GM12801 (cell line): ENCODE results near the gene CACNA1D.

Experiments used
- CTCF ChIP-seq: IDR thresholded peaks from one replicate; pipeline ENCODE4 v1.5.1; 2011; ENCODE audit warnings: control low read depth; ENCODE audit not compliant: insufficient read length; ENCODE audit errors: extremely low read depth

Gene CACNA1D

DNA sequence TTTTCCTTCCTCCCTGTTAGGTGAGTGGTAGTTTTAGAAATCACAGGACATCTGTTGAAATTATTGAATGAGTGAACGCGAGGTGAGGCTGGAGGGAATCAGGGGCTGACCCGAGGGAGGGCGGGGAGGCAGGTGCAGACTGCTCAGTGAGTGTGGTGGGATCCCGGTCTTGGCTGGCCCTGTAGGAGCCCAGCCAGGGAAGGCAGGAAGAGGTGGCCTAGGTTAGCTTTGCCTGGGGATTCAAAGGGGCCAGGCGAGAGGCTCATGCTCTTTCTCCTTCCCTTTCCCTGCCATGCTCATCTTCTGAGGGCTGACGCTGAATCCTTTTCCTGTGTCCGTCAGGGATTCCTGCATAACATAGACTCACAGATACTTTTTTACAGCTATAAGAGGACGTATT lies 15.1 kb downstream of the CACNA1D start:
- TF ChIP-seq CTCF = no peak

DNA sequence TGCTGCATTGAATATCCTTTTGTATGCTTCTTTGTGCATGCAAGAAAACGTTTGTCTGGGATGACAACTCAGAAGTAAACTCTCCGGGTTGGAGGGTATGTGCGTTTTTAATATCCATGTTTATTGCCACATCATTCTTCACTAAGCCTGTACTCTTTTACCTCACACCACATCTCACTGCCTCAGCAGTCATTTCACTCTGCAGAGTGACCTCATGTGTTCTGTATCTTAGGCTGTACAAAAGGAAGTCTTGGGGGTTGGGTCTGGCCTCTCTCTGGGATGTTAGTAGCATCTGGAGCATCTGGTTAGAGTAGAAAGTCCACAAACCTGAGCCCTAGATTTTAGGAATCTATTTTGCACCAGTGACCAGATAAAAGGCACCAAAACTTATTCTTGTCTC lies 16.1 kb downstream of the CACNA1D start:
- no peak for TF ChIP-seq CTCF

DNA sequence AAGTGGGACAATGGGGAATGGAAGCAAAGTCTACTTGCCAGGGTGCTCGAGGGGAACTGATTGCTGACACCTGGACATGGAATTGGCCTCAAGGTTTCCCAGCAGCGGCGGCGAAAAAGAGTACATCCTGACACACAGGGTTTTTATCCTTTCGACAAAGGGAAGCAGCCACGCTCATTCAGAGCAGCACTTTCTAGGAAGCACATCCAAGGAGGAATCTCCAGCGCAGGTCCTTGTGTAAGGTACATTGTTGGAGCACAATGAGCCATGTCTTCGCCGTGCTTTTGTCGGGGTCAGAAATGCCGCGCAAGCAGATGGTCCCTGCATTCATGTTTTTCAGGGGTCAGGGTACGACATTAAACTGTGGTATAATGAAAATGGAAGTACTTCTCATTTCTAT lies 16.8 kb downstream of the CACNA1D start:
- TF ChIP-seq CTCF = no peak

DNA sequence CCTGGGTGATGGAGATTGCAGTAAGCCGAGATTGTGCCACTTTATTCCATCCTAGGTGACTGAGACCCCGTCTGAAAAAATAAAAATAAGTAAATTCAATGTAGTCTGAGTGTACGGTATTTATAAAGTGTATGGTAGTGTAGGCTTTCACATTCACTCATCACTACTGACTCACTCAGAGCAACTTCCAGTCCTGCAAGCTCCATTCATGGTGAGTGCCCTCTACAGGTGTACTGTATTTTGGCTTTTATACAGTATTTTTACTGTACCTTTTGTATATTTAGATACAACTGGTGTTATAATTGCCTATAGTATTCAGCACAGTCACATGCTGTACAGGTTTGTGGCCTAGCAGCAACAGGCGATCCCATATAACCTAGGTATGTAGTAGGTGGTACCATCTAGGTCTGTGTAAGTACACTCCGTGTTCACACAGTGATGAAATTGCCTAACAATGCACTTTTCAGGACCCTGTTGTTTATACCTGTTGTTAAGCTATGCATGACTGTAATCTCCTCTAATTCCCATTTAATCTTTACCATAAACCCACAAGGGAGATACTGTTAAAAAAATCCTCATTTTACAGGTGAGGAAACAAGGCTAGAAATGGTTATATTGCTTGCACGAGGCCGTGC lies 19.3 kb downstream of the CACNA1D start:
- no peak for TF ChIP-seq CTCF

DNA sequence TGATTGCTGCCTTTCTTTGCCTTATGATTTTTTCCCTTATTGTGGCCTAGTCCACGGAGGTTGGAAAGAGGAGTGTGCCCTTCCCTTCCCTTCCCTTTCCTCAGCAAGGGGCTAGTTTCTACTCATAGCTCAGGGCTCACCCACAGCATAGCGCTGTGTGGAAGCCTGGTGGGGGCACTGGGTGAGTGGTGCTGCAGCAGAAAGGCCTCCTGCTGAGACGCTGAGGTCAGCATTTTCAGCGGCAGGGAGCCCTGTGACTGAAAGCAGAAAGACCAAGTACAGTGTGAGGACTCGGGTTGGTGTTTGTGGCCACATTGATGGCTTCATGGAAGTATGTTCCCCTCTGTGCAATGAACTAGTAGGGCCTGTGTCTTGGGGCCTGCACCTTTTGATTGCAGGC lies 21.9 kb downstream of the CACNA1D start:
- no peak for TF ChIP-seq CTCF

DNA sequence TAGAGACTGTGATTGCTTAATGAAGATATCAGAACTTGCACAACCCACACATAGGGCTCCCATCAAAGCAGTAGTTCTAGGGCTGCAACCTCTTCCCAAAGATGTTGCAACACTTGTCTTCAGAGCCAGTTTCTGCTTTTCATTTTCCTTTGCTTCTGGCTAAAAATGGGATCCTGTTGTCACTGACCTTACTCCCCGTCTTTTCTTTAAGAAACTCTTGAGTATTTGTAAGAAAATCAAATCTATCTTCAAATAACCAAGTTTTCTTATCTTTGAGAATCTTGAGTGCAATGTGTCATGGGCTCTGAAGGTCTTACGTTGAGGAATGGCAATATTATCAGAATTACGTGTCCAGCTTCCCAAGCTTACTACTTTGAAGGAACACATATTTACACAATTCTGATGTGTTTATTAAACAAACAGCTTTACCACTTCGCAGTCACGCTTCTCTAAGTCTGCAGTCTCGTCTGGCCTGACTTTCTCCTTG lies 24.1 kb downstream of the CACNA1D start:
- no peak for TF ChIP-seq CTCF

- no peak for TF ChIP-seq CTCF
These were observed 24.8 kb downstream of the CACNA1D start for GRCh38 chr3:53519065-53519709.
